NCI-H226 (cell line): ENCODE measurements around the gene CFAP157.

Experiments
- DNase-seq: peaks from one replicate; pipeline ENCODE4 v3.0.0-alpha.2; 2015

Gene CFAP157

GRCh38 chr9:127765418-127765817 is 58.6 kb downstream of the CFAP157 start:
- no peak for DNase-seq
